HCT116 (cell line): ENCODE results near the gene ZBED2. TPM values are rescaled to one million over a fixed set of nuclear protein-coding genes. Genes with fewer than 3 reads are reported as not detected.

Experiments used
- ATAC-seq: fragments of 200-7000 bp; cut with Tn5 transposase; 2 replicates; pipeline ENCODE4 v1.9.1; 2020; ENCODE audit warnings: mild to moderate bottlenecking, moderate library complexity
- BruUV-seq: library from RNA; stranded (reverse); fragments of 400-500 nt; replicated peaks from 2 replicates; lab custom pipeline; 2021; lab: Mats Ljungman, UMichigan
- CTCF ChIA-PET: fragments of 300-600 bp; sonication (Branson Sonifier 250); formaldehyde crosslinking; loops from one replicate; lab custom pipeline; 2021; ENCODE audit warnings: antibody characterized with exemption; lab: Charles Lee
- POLR2A ChIA-PET: fragments of 300-600, 350-600 bp; sonication (Branson Sonifier 250); formaldehyde crosslinking; loops from one replicate; lab custom pipeline; 2021; ENCODE audit warnings: antibody characterized with exemption; lab: Charles Lee
- RAD21 ChIA-PET, 2 experiments: fragments of 300-600 bp; sonication (Branson Sonifier 250); formaldehyde crosslinking; loops; one replicate each; lab custom pipeline; 2023; ENCODE audit warnings: low total read pairs in 2 of 2; ENCODE audit not compliant: uncharacterized antibody in 2 of 2, unreplicated experiment in 2 of 2, low non-redundant PET in 1 of 2; lab: Charles Lee
- DNase-seq: peaks from one replicate; pipeline ENCODE4 v3.0.0-alpha.2; 2010; ENCODE audit warnings: low read depth, low spot score
- H2AFZ ChIP-seq: fragments of 200-600 bp; shearing (Covaris generic), sonication (generic); 2 replicates; pipeline ENCODE4 v1.6.1; 2017; ENCODE audit warnings: low read depth, mixed run types, mixed read lengths, antibody characterized with exemption, low read length; ENCODE audit not compliant: poor library complexity, severe bottlenecking
- H3K27ac ChIP-seq: 2 replicates; pipeline ENCODE4 v1.5.1; 2012; ENCODE audit warnings: low read depth, low read length
- H3K27me3 ChIP-seq: fragments of 200-600 bp; sonication (generic); 2 replicates; pipeline ENCODE4 v1.6.1; 2016; ENCODE audit warnings: mixed run types, low read length, mixed read lengths; ENCODE audit not compliant: insufficient read depth
- H3K36me3 ChIP-seq, 2 experiments: fragments of 200-500 bp in 1 of 2; fragments of 200-600 bp in 1 of 2; sonication (Bioruptor generic) in 1 of 2; sonication (generic) in 1 of 2; 2 replicates each; pipeline versions ENCODE4 v1.5.1 to v1.6.1; 2014 to 2016; ENCODE audit warnings: low read length in 2 of 2, inconsistent platforms in 1 of 2, mixed read lengths in 1 of 2, mixed run types in 1 of 2; ENCODE audit not compliant: insufficient read depth in 2 of 2, control insufficient read depth in 1 of 2
- H3K4me1 ChIP-seq, 2 experiments: fragments of 200-600 bp in 1 of 2; sonication (generic) in 1 of 2; 2 replicates each; pipeline versions ENCODE4 v1.5.1 to v1.6.1; 2012 to 2017; ENCODE audit warnings: low read length in 2 of 2, inconsistent platforms in 1 of 2, mild to moderate bottlenecking in 1 of 2, mixed read lengths in 1 of 2, mixed run types in 1 of 2, moderate library complexity in 1 of 2; ENCODE audit not compliant: insufficient read depth in 2 of 2, control insufficient read depth in 1 of 2
- H3K4me2 ChIP-seq: fragments of 200-600 bp; sonication (generic); 2 replicates; pipeline ENCODE4 v1.6.1; 2017; ENCODE audit warnings: mixed run types, low read length, mixed read lengths
- H3K4me3 ChIP-seq, 2 experiments: fragments of 200-600 bp in 1 of 2; sonication (generic) in 1 of 2; replicated peaks in 1 of 2; 2 replicates each; pipeline ENCODE4 v1.5.1; 2011 to 2016; ENCODE audit warnings: low read length in 2 of 2, control low read depth in 1 of 2, low read depth in 1 of 2, mild to moderate bottlenecking in 1 of 2, mixed read lengths in 1 of 2, mixed run types in 1 of 2
- H3K79me2 ChIP-seq: fragments of 200-600 bp; sonication (generic); 2 replicates; pipeline ENCODE4 v1.6.1; 2017; ENCODE audit warnings: mild to moderate bottlenecking, mixed run types, low read length, moderate library complexity, mixed read lengths; ENCODE audit not compliant: insufficient read depth
- H3K9ac ChIP-seq: fragments of 200-600 bp; sonication (generic); 2 replicates; pipeline ENCODE4 v1.6.1; 2016; ENCODE audit warnings: low read length, mixed read lengths
- H3K9me2 ChIP-seq: fragments of 200-600 bp; sonication (generic), shearing (Covaris generic); 2 replicates; pipeline ENCODE4 v1.6.1; 2017; ENCODE audit warnings: mixed run types, mild to moderate bottlenecking, moderate library complexity; ENCODE audit not compliant: insufficient read depth
- H3K9me3 ChIP-seq, 2 experiments: fragments of 200-500 bp in 1 of 2; fragments of 200-600 bp in 1 of 2; sonication (Bioruptor generic) in 1 of 2; sonication (generic) in 1 of 2; 2 replicates each; pipeline ENCODE4 v1.6.1; 2014 to 2017; ENCODE audit warnings: low read length in 2 of 2, mixed read lengths in 2 of 2, inconsistent platforms in 1 of 2, low read depth in 1 of 2, mild to moderate bottlenecking in 1 of 2, mixed run types in 1 of 2, moderate library complexity in 1 of 2; ENCODE audit not compliant: control insufficient read depth in 1 of 2, insufficient read depth in 1 of 2
- H4K20me1 ChIP-seq: fragments of 200-600 bp; sonication (generic), shearing (Covaris generic); 2 replicates; pipeline ENCODE4 v1.6.1; 2017; ENCODE audit warnings: mixed run types, mild to moderate bottlenecking, moderate library complexity; ENCODE audit not compliant: insufficient read depth
- ELF1 ChIP-seq: IDR thresholded peaks from 2 replicates; pipeline ENCODE4 v1.6.1; 2012; ENCODE audit warnings: low read depth, borderline replicate concordance
- EZH2 ChIP-seq: fragments of 200-600 bp; sonication (generic); IDR thresholded peaks from 2 replicates; pipeline ENCODE4 v1.6.1; 2017; ENCODE audit warnings: antibody characterized with exemption, mixed run types
- FOSL1 ChIP-seq: IDR thresholded peaks from 2 replicates; pipeline ENCODE4 v1.6.1; 2012; ENCODE audit warnings: low read depth
- RAD21 ChIP-seq: IDR thresholded peaks from 2 replicates; pipeline ENCODE4 v1.6.1; 2012; ENCODE audit warnings: low read depth, mild to moderate bottlenecking
- SRF ChIP-seq: IDR thresholded peaks from 2 replicates; pipeline ENCODE4 v1.6.1; 2012; ENCODE audit warnings: low read depth
- TCF7L2 ChIP-seq: IDR thresholded peaks from 2 replicates; pipeline ENCODE4 v1.7.0; 2011; ENCODE audit warnings: borderline replicate concordance, inconsistent platforms; ENCODE audit not compliant: insufficient read depth, insufficient read length; ENCODE audit errors: extremely low read depth
- ZFX ChIP-seq: fragments of 450-650 bp; IDR thresholded peaks from 2 replicates; pipeline ENCODE4 v1.6.1; 2017
- intact Hi-C: fragments of 100-400 bp; cut with micrococcal nuclease; formaldehyde crosslinking; loops from 2 replicates; pipeline ENCODE4 v1.10.0; 2022
- total RNA-seq: library from RNA; stranded (reverse); gene quantifications from one replicate; pipeline ENCODE4 v1.2.1, GENCODE V29; 2021; ENCODE audit not compliant: unreplicated experiment
- TF ChIP-seq, protein P1 (sequence below): IDR thresholded peaks from 2 replicates; pipeline ENCODE4 v1.6.1; 2011; ENCODE audit warnings: mild to moderate bottlenecking, low read length, moderate library complexity; ENCODE audit not compliant: insufficient replicate concordance; ENCODE audit errors: extremely low read depth
- TF ChIP-seq, protein P2 (sequence below): IDR thresholded peaks from 2 replicates; pipeline ENCODE4 v1.6.1; 2012

The ZBED2 gene
- total RNA-seq, 1 experiment from 2014 or later, result 16.1 TPM

DNA sequence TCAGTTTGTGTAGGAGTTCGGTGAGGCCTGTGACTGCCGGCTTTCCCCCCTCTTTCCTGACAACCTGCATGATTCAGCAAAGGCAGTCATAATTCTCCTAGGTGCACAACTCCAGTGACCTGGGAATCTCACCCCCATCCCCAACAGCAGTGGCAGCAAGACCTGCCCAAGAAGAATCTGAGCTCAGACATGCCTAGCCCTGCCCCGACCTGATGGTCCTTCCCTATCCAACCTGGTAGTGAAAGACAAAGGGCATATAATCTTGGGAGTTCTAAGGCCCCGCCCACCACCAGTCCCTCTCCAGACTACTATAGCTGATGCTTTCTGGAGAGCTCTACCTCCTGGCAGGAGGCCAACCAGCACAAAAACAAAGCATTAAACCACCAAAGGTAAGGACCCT is 44.2 kb upstream of the ZBED2 start (continued):
- TF ChIP-seq, protein P1, sequence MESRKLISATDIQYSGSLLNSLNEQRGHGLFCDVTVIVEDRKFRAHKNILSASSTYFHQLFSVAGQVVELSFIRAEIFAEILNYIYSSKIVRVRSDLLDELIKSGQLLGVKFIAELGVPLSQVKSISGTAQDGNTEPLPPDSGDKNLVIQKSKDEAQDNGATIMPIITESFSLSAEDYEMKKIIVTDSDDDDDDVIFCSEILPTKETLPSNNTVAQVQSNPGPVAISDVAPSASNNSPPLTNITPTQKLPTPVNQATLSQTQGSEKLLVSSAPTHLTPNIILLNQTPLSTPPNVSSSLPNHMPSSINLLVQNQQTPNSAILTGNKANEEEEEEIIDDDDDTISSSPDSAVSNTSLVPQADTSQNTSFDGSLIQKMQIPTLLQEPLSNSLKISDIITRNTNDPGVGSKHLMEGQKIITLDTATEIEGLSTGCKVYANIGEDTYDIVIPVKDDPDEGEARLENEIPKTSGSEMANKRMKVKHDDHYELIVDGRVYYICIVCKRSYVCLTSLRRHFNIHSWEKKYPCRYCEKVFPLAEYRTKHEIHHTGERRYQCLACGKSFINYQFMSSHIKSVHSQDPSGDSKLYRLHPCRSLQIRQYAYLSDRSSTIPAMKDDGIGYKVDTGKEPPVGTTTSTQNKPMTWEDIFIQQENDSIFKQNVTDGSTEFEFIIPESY, result no peak
- TF ChIP-seq SRF (no peak), EZH2 (no peak), ZFX (no peak), FOSL1 (no peak), TCF7L2 (no peak)
- TF ChIP-seq, protein P2, sequence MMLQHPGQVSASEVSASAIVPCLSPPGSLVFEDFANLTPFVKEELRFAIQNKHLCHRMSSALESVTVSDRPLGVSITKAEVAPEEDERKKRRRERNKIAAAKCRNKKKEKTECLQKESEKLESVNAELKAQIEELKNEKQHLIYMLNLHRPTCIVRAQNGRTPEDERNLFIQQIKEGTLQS, result no peak

GRCh38 chr3:111636366-111636885 is 41.3 kb upstream of the ZBED2 start:
- Histone ChIP-seq H3K27ac (no peak overlapping the region), H3K4me3 (no peak overlapping the region), H3K27me3 (no peaks in the 10 kb centered on the region), H3K4me1 (no peaks in the 10 kb centered on the region), H2AFZ (peak overlapping the region; percentile 72), H3K9ac (no peak overlapping the region), H3K9me3 (no peaks in the 10 kb centered on the region), H3K4me2 (no peak overlapping the region), H3K79me2 (no peaks in the 10 kb centered on the region), H4K20me1 (no peaks in the 10 kb centered on the region), H3K9me2 (no peaks in the 10 kb centered on the region), H3K36me3 (no peaks in the 10 kb centered on the region)
- no peak for TF ChIP-seq RAD21
- no peak for TF ChIP-seq TCF7L2
- TF ChIP-seq ELF1, result no peak
- ChIA-PET RAD21 (no interaction called here), POLR2A (no interaction called here), CTCF (no interaction called here)
- no peak for ATAC-seq
- DNase-seq, result no peak
- intact Hi-C loops, result no loop called here
- no TSS peak for BruUV-seq
